IMR-90 (cell line): ENCODE results near the gene SVBP. TPM values are rescaled to one million over a fixed set of nuclear protein-coding genes. Genes with fewer than 3 reads are reported as not detected.

Experiments used
- ATAC-seq: fragments of 200-7000 bp; cut with Tn5 transposase; 2 replicates; pipeline ENCODE4 v1.9.1; 2020; ENCODE audit warnings: low read depth, mild to moderate bottlenecking, moderate library complexity
- BruUV-seq: library from RNA; stranded (reverse); fragments of 400-500 nt; replicated peaks from 2 replicates; lab custom pipeline; 2021; lab: Mats Ljungman, UMichigan
- CTCF ChIA-PET: fragments of 300-600 bp; formaldehyde crosslinking; extraction: SDS; loops from one replicate; lab custom pipeline; 2021; ENCODE audit warnings: antibody characterized with exemption; lab: Yijun Ruan, JAX
- POLR2A ChIA-PET: fragments of 300-600 bp; sonication (Branson Sonifier 250); formaldehyde crosslinking; loops from one replicate; lab custom pipeline; 2022; ENCODE audit warnings: antibody characterized with exemption; ENCODE audit not compliant: unreplicated experiment; lab: Charles Lee
- DNase-seq: peaks from one replicate; pipeline ENCODE4 v3.0.0; 2013
- H2AFZ ChIP-seq: replicated peaks from 2 replicates; pipeline ENCODE3; 2013; ENCODE audit warnings: low read length, mild to moderate bottlenecking; ENCODE audit not compliant: poor library complexity
- H2AK5ac ChIP-seq: 2 replicates; pipeline ENCODE4 v1.6.1; 2013; ENCODE audit warnings: low read depth, low read length, inconsistent platforms
- H2AK9ac ChIP-seq: replicated peaks from 2 replicates; pipeline ENCODE3; 2013; ENCODE audit warnings: mild to moderate bottlenecking, low read depth, low read length, moderate library complexity; ENCODE audit not compliant: poor library complexity
- H2BK120ac ChIP-seq: 2 replicates; pipeline ENCODE4 v1.6.1; 2013; ENCODE audit warnings: low read depth, low read length, inconsistent platforms
- H2BK15ac ChIP-seq: 3 replicates; pipeline ENCODE4 v1.6.1; 2013; ENCODE audit warnings: low read depth, low read length, inconsistent platforms
- H2BK20ac ChIP-seq: 2 replicates; pipeline ENCODE4 v1.6.1; 2013; ENCODE audit warnings: low read depth, mild to moderate bottlenecking, inconsistent platforms, low read length, moderate library complexity
- H2BK5ac ChIP-seq: 2 replicates; pipeline ENCODE4 v1.6.1; 2013; ENCODE audit warnings: mild to moderate bottlenecking, low read depth, low read length, inconsistent platforms; ENCODE audit not compliant: poor library complexity, severe bottlenecking
- H3K14ac ChIP-seq: replicated peaks from 2 replicates; pipeline ENCODE4 v1.6.1; 2013; ENCODE audit warnings: low read depth, low read length, inconsistent platforms
- H3K18ac ChIP-seq: 2 replicates; pipeline ENCODE4 v1.6.1; 2013; ENCODE audit warnings: low read depth, low read length, control low read depth
- H3K23ac ChIP-seq: 2 replicates; pipeline ENCODE4 v1.6.1; 2013; ENCODE audit warnings: low read depth, low read length, inconsistent platforms
- H3K27ac ChIP-seq: 2 replicates; pipeline ENCODE4 v1.5.1; 2013; ENCODE audit warnings: mild to moderate bottlenecking, control low read depth, low read length; ENCODE audit not compliant: insufficient read depth
- H3K27me3 ChIP-seq: 2 replicates; pipeline ENCODE4 v1.6.1; 2013; ENCODE audit warnings: low read length; ENCODE audit not compliant: control insufficient read depth, insufficient read depth
- H3K36me3 ChIP-seq: 2 replicates; pipeline ENCODE4 v1.6.1; 2013; ENCODE audit warnings: low read length, mixed read lengths; ENCODE audit not compliant: control insufficient read depth, insufficient read depth
- H3K4ac ChIP-seq: 2 replicates; pipeline ENCODE4 v1.6.1; 2013; ENCODE audit warnings: low read depth, low read length, inconsistent platforms
- H3K4me1 ChIP-seq: 2 replicates; pipeline ENCODE4 v1.6.1; 2013; ENCODE audit warnings: low read length, mixed read lengths; ENCODE audit not compliant: control insufficient read depth, insufficient read depth
- H3K4me2 ChIP-seq: 2 replicates; pipeline ENCODE4 v1.6.1; 2013; ENCODE audit warnings: low read depth, mild to moderate bottlenecking, control low read depth, low read length, moderate library complexity
- H3K4me3 ChIP-seq: 2 replicates; pipeline ENCODE4 v1.5.1; 2013; ENCODE audit warnings: low read depth, mild to moderate bottlenecking, control low read depth, low read length, moderate library complexity; ENCODE audit not compliant: insufficient read depth
- H3K56ac ChIP-seq: 2 replicates; pipeline ENCODE4 v1.6.1; 2013; ENCODE audit warnings: low read length, inconsistent platforms; ENCODE audit not compliant: insufficient read depth; ENCODE audit errors: extremely low read depth
- H3K79me1 ChIP-seq, 2 experiments: 2 replicates each; pipeline ENCODE4 v1.6.1; 2013; ENCODE audit warnings: low read length in 2 of 2, inconsistent platforms in 1 of 2, low read depth in 1 of 2
- H3K9ac ChIP-seq: 2 replicates; pipeline ENCODE4 v1.6.1; 2013; ENCODE audit warnings: low read depth, low read length, control low read depth
- H3K9me1 ChIP-seq: 2 replicates; pipeline ENCODE4 v1.6.1; 2013; ENCODE audit warnings: low read length, inconsistent platforms; ENCODE audit not compliant: insufficient read depth
- H3K9me3 ChIP-seq: 2 replicates; pipeline ENCODE4 v1.6.1; 2013; ENCODE audit warnings: low read length; ENCODE audit not compliant: control insufficient read depth, insufficient read depth
- H4K20me1 ChIP-seq: 2 replicates; pipeline ENCODE4 v1.6.1; 2013; ENCODE audit warnings: low read length, inconsistent platforms; ENCODE audit not compliant: insufficient read depth
- H4K5ac ChIP-seq: 2 replicates; pipeline ENCODE4 v1.6.1; 2013; ENCODE audit warnings: mild to moderate bottlenecking, low read depth, low read length, control low read depth
- H4K8ac ChIP-seq, 2 experiments: 2 replicates each; pipeline ENCODE4 v1.6.1; 2013; ENCODE audit warnings: low read depth in 2 of 2, low read length in 2 of 2, control low read depth in 1 of 2, inconsistent platforms in 1 of 2
- H4K91ac ChIP-seq: 2 replicates; pipeline ENCODE4 v1.6.1; 2013; ENCODE audit warnings: low read depth, low read length, inconsistent platforms; ENCODE audit not compliant: insufficient read depth
- BHLHE40 ChIP-seq: fragments of 150-350 bp; IDR thresholded peaks from 2 replicates; pipeline ENCODE4 v1.6.1; 2016; ENCODE audit warnings: mild to moderate bottlenecking, low read depth, low read length
- CEBPB ChIP-seq: IDR thresholded peaks from 2 replicates; pipeline ENCODE4 v1.6.1; 2012; ENCODE audit warnings: low read depth, low read length, improper control_type of control experiment
- CHD1 ChIP-seq: IDR thresholded peaks from 2 replicates; pipeline ENCODE4 v1.6.1; 2012; ENCODE audit warnings: low read depth, low read length, improper control_type of control experiment
- MAFK ChIP-seq: IDR thresholded peaks from 2 replicates; pipeline ENCODE4 v1.6.1; 2012; ENCODE audit warnings: low read depth, low read length, improper control_type of control experiment
- MAZ ChIP-seq: IDR thresholded peaks from 2 replicates; pipeline ENCODE4 v1.6.1; 2012; ENCODE audit warnings: low read depth, mild to moderate bottlenecking, low read length, improper control_type of control experiment, moderate library complexity, borderline replicate concordance
- MXI1 ChIP-seq: IDR thresholded peaks from 2 replicates; pipeline ENCODE4 v1.6.1; 2012; ENCODE audit warnings: low read depth, mild to moderate bottlenecking, low read length, moderate library complexity, borderline replicate concordance
- NFE2L2 ChIP-seq: fragments of 150-350 bp; IDR thresholded peaks from 2 replicates; pipeline ENCODE4 v1.6.1; 2016; ENCODE audit warnings: low read depth, mild to moderate bottlenecking, low read length
- RAD21 ChIP-seq: IDR thresholded peaks from 2 replicates; pipeline ENCODE4 v1.6.1; 2012; ENCODE audit warnings: low read length, improper control_type of control experiment
- RCOR1 ChIP-seq: IDR thresholded peaks from 2 replicates; pipeline ENCODE4 v1.6.1; 2012; ENCODE audit warnings: mild to moderate bottlenecking, low read length, improper control_type of control experiment; ENCODE audit not compliant: insufficient replicate concordance
- WGBS, 2 experiments: methylation state at CpG; one replicate each; pipeline versions ENCODE4 v1.1.5 to v1.1.7; 2013; ENCODE audit warnings: missing lambda C conversion rate in 2 of 2; ENCODE audit not compliant: insufficient read length in 1 of 2; ENCODE audit errors: extremely low coverage in 2 of 2; 5-methylcytosine and 5-hydroxymethylcytosine counted together
- dilution Hi-C: fragments of 300-500 bp; cut with HindIII; formaldehyde crosslinking; loops from one replicate; pipeline ENCODE4 v1.14.3; 2018; ENCODE audit warnings: low sequenced_read_pairs; ENCODE audit not compliant: unreplicated experiment
- in situ Hi-C: fragments of 300-500 bp; cut with MboI; formaldehyde crosslinking; loops from 3 replicates; pipeline ENCODE4 v1.14.3; 2019; ENCODE audit warnings: low sequenced_read_pairs, inconsistent platforms, mixed read lengths
- intact Hi-C: fragments of 100-400 bp; cut with micrococcal nuclease; formaldehyde crosslinking; loops from 2 replicates; pipeline ENCODE4 v1.10.0; 2022
- polyA plus RNA-seq, 3 experiments: library from polyadenylated mRNA; depleted of rRNA; stranded (reverse); fragments of >200 nt; gene quantifications; 2 replicates each; pipeline ENCODE4 v1.2.3, GENCODE V29; 2012; ENCODE audit warnings: low replicate concordance in 1 of 3
- total RNA-seq: library from RNA; depleted of rRNA; stranded (reverse); fragments of >200 nt; gene quantifications from 2 replicates; pipeline ENCODE4 v1.2.3, GENCODE V29; 2012
- TF ChIP-seq, protein P1 (sequence below): fragments of 150-350 bp; IDR thresholded peaks from 2 replicates; pipeline ENCODE4 v1.6.1; 2017; ENCODE audit warnings: mild to moderate bottlenecking, antibody characterized with exemption, low read length, low read depth
- TF ChIP-seq, protein P2 (sequence below): conservative IDR thresholded peaks from 2 replicates; pipeline ENCODE4 v1.5.1; 2012; ENCODE audit warnings: mild to moderate bottlenecking, low read depth, low read length, improper control_type of control experiment

SVBP gene
- total and polyA plus RNA-seq, 2 of the 4 experiments (the other 2 are of a cell fraction) = 9.7 to 11.5 TPM

DNA sequence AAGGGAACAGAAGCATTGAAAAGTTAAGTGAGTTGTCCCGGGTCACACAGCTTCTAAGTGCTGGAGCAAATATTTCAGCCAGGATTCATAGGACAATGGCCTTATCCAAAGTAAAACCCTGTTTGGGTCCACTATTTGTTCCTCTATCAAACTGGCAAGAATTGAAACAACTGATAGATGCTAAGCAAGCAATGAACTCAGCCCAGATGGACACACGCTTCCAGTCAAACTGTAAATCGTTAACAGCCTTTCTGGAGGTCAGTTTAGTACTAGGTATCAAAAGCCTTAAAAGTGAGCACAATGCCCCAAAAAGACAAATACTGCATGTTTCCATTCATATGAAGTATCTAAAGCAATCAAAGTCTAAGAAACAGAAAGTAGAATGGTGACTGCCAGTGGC lies 779 bp upstream of the SVBP start:
- TF ChIP-seq CHD1 (no peak), MAFK (no peak), BHLHE40 (no peak), MXI1 (no peak), CEBPB (no peak), NFE2L2 (no peak), MAZ (no peak), RCOR1 (no peak), RAD21 (no peak)
- TF ChIP-seq, protein P1, sequence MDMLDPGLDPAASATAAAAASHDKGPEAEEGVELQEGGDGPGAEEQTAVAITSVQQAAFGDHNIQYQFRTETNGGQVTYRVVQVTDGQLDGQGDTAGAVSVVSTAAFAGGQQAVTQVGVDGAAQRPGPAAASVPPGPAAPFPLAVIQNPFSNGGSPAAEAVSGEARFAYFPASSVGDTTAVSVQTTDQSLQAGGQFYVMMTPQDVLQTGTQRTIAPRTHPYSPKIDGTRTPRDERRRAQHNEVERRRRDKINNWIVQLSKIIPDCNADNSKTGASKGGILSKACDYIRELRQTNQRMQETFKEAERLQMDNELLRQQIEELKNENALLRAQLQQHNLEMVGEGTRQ = no peak
- TF ChIP-seq, protein P2, sequence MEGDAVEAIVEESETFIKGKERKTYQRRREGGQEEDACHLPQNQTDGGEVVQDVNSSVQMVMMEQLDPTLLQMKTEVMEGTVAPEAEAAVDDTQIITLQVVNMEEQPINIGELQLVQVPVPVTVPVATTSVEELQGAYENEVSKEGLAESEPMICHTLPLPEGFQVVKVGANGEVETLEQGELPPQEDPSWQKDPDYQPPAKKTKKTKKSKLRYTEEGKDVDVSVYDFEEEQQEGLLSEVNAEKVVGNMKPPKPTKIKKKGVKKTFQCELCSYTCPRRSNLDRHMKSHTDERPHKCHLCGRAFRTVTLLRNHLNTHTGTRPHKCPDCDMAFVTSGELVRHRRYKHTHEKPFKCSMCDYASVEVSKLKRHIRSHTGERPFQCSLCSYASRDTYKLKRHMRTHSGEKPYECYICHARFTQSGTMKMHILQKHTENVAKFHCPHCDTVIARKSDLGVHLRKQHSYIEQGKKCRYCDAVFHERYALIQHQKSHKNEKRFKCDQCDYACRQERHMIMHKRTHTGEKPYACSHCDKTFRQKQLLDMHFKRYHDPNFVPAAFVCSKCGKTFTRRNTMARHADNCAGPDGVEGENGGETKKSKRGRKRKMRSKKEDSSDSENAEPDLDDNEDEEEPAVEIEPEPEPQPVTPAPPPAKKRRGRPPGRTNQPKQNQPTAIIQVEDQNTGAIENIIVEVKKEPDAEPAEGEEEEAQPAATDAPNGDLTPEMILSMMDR = no peak
- dilution Hi-C loops = no loop called here
- DNase-seq (no peak), ATAC-seq (no peak)
- H2AK9ac ChIP-seq = no peak overlapping the region
- no peaks in the 10 kb centered on the region; the same call in 1 of the 2 replicates for H3K9me1 ChIP-seq
- no peak overlapping the region for H3K4ac ChIP-seq
- intact Hi-C loops = loop anchor here (5.0 kb wide), 1 partner anchor 51 kb away; the partner anchor contains the start of genes C1orf50 and P3H1
- H3K27ac ChIP-seq = no peak overlapping the region
- H3K4me3 ChIP-seq = no peak overlapping the region
- no peak overlapping the region for H3K23ac ChIP-seq
- in situ Hi-C loops = no loop called here
- H2BK20ac ChIP-seq = no peak overlapping the region
- peaks cover 2% of the 10 kb centered on the region; the same call in 1 of the 2 replicates for H3K4me1 ChIP-seq
- no peak overlapping the region for H3K9ac ChIP-seq
- H3K27me3 ChIP-seq = no peaks in the 10 kb centered on the region
- peak overlapping the region; percentile 100 for H3K4me2 ChIP-seq
- CTCF ChIA-PET = no interaction called here
- no peak overlapping the region for H2BK5ac ChIP-seq
- BruUV-seq = TSS peak; percentile 34
- no peaks in the 10 kb centered on the region for H3K9me3 ChIP-seq
- H3K36me3 ChIP-seq = no peaks in the 10 kb centered on the region
- POLR2A ChIA-PET = interaction anchor here (0.5 kb wide), 1 partner anchor 1158 kb away, joined by 3 read pairs; no protein-coding TSS in a partner anchor
- H2BK120ac ChIP-seq = no peak overlapping the region
- H4K5ac ChIP-seq = no peak overlapping the region
- no CpG with 5 or more reads among the region's 3 CpGs for WGBS, 2 experiments
- H4K8ac ChIP-seq = no peak overlapping the region
- H2BK15ac ChIP-seq = no peak overlapping the region
- H4K20me1 ChIP-seq = no peaks in the 10 kb centered on the region
- no peak overlapping the region for H4K91ac ChIP-seq
- peaks cover 27 to 49% of the 10 kb centered on the region in 2 experiments for H3K79me1 ChIP-seq
- H3K14ac ChIP-seq = no peak overlapping the region
- H2AFZ ChIP-seq = no peak overlapping the region
- H3K56ac ChIP-seq = no peak overlapping the region
- H3K18ac ChIP-seq = no peak overlapping the region
- H2AK5ac ChIP-seq = no peak overlapping the region
